A549 (cell line): ENCODE data around the gene NR2F2.

ENCODE experiments used
- BHLHE40 ChIP-seq: IDR thresholded peaks from 2 replicates; pipeline ENCODE4 v1.6.1; 2012; ENCODE audit warnings: low read depth, low read length, inconsistent platforms
- CBX8 ChIP-seq: fragments of 200-600 bp; sonication (generic); IDR thresholded peaks from 2 replicates; pipeline ENCODE4 v1.6.1; 2016
- EHMT2 ChIP-seq: fragments of 200-600 bp; sonication (generic); IDR thresholded peaks from 2 replicates; pipeline ENCODE4 v1.6.1; 2016; ENCODE audit warnings: antibody characterized with exemption, low read depth, mild to moderate bottlenecking, moderate library complexity
- EP300 ChIP-seq, 2 experiments: fragments of >200 bp; sonication (Bioruptor Twin); formaldehyde crosslinking; IDR thresholded peaks; 2 replicates in 1 of 2; 3 replicates in 1 of 2; pipeline ENCODE4 v1.6.1; 2016 to 2017
- HDAC2 ChIP-seq: fragments of 200-600 bp; sonication (generic); IDR thresholded peaks from 2 replicates; pipeline ENCODE4 v1.6.1; 2016
- HMGXB4 ChIP-seq: fragments of 250-450 bp; sonication (Bioruptor Pico); IDR thresholded peaks from 2 replicates; pipeline ENCODE4 v1.5.0; 2021; ENCODE audit warnings: mild to moderate bottlenecking, moderate library complexity, borderline replicate concordance
- KDM5A ChIP-seq: fragments of 200-600 bp; sonication (generic); IDR thresholded peaks from 2 replicates; pipeline ENCODE4 v1.6.1; 2016; ENCODE audit warnings: antibody characterized with exemption, mild to moderate bottlenecking
- MAX ChIP-seq: IDR thresholded peaks from 2 replicates; pipeline ENCODE4 v1.6.1; 2012
- RAD21 ChIP-seq, 2 experiments: fragments of >200 bp in 1 of 2; sonication (Bioruptor Twin) in 1 of 2; formaldehyde crosslinking in 1 of 2; IDR thresholded peaks in 1 of 2; conservative IDR thresholded peaks in 1 of 2; 2 replicates in 1 of 2; 3 replicates in 1 of 2; pipeline ENCODE4 v1.6.1; 2012 to 2018; ENCODE audit warnings: inconsistent platforms in 1 of 2
- RFX5 ChIP-seq: fragments of 450-650 bp; IDR thresholded peaks from 2 replicates; pipeline ENCODE4 v1.7.1; 2014; ENCODE audit warnings: antibody characterized with exemption, mild to moderate bottlenecking, moderate library complexity
- USF2 ChIP-seq: fragments of 450-650 bp; IDR thresholded peaks from 2 replicates; pipeline ENCODE4 v1.6.1; 2014; ENCODE audit warnings: antibody characterized with exemption
- TF ChIP-seq, protein P1 (sequence below): fragments of >200 bp; sonication (Bioruptor Twin); formaldehyde crosslinking; IDR thresholded peaks from 3 replicates; pipeline ENCODE4 v1.5.1; 2016
- TF ChIP-seq, protein P2 (sequence below): fragments of >200 bp; sonication (Bioruptor Twin); formaldehyde crosslinking; IDR thresholded peaks from 3 replicates; pipeline ENCODE4 v1.6.1; 2016

DNA sequence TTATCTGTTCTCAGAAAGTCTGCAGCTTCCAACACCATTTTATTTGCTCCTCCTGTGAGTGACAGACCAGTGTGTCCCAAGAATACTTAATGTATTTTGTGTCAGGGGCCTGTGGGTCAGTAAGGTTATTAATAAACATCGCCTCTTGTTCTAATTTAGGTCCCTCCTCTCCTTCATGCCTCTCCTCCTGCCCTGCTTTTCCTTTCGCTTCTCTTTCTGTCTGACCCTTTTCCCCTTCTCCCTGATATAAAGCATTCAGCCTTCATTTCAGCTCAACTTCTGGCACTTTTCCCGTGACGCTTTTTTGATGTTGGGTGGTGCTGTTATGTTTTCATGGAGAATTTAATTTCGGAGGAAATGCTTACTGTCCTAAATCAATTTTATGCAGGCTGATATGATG, 29.7 kb upstream of the NR2F2 start:
- no peak for TF ChIP-seq USF2
- TF ChIP-seq, protein P1, sequence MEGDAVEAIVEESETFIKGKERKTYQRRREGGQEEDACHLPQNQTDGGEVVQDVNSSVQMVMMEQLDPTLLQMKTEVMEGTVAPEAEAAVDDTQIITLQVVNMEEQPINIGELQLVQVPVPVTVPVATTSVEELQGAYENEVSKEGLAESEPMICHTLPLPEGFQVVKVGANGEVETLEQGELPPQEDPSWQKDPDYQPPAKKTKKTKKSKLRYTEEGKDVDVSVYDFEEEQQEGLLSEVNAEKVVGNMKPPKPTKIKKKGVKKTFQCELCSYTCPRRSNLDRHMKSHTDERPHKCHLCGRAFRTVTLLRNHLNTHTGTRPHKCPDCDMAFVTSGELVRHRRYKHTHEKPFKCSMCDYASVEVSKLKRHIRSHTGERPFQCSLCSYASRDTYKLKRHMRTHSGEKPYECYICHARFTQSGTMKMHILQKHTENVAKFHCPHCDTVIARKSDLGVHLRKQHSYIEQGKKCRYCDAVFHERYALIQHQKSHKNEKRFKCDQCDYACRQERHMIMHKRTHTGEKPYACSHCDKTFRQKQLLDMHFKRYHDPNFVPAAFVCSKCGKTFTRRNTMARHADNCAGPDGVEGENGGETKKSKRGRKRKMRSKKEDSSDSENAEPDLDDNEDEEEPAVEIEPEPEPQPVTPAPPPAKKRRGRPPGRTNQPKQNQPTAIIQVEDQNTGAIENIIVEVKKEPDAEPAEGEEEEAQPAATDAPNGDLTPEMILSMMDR, result no peak
- TF ChIP-seq MAX, result no peak
- TF ChIP-seq EP300 (IDR thresholded peaks at IDR 0.05), result no peak
- no peak for TF ChIP-seq RAD21 (conservative IDR thresholded peaks at IDR 0.05 in 1 of 2, IDR thresholded peaks at IDR 0.05 in 1 of 2)
- TF ChIP-seq EHMT2, result no peak
- no peak for TF ChIP-seq BHLHE40
- TF ChIP-seq, protein P2, sequence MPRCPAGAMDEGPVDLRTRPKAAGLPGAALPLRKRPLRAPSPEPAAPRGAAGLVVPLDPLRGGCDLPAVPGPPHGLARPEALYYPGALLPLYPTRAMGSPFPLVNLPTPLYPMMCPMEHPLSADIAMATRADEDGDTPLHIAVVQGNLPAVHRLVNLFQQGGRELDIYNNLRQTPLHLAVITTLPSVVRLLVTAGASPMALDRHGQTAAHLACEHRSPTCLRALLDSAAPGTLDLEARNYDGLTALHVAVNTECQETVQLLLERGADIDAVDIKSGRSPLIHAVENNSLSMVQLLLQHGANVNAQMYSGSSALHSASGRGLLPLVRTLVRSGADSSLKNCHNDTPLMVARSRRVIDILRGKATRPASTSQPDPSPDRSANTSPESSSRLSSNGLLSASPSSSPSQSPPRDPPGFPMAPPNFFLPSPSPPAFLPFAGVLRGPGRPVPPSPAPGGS, result no peak
- no peak for TF ChIP-seq HDAC2
- TF ChIP-seq HMGXB4 (CRISPR knock-in tag), result no peak
- no peak for TF ChIP-seq KDM5A
- no peak for TF ChIP-seq CBX8
- TF ChIP-seq RFX5, result no peak
